ENCODE results near the gene RAB11FIP4.

DNA sequence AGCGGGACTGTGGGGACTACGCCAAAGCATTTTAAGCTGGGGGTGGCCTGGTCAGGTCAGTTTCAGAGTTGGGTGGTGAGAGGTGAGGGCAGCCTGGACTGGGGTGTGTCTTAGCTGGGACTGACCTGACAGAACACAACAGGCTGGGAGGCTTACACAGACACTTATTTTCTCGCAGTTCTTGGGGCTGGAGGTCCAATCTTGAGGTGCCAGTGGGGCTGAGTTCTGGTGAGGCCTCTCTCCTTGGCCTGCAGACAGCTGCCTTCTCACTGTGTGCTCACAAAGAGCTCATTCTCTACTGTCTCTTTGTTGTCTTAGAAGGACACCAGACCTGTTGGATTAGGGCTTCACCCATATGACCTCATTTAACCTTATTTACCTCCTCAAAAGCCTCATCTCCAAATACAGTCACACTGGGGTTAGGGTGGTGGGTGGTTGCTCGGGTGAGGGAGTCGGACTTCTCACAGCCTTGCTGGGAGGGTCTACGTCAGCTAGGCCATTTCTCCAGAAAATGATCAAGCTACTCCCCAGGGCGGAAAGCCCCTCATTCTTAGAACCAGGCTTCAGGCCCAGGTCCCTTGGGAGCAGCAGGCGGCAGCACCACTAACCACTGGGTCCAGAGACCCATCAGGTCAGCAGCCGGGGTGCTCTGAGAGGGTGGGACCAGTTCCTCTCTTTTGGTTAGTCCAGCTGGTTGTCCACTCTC lies 149.3 kb downstream of the RAB11FIP4 start:
- TF ChIP-seq, protein P1, sequence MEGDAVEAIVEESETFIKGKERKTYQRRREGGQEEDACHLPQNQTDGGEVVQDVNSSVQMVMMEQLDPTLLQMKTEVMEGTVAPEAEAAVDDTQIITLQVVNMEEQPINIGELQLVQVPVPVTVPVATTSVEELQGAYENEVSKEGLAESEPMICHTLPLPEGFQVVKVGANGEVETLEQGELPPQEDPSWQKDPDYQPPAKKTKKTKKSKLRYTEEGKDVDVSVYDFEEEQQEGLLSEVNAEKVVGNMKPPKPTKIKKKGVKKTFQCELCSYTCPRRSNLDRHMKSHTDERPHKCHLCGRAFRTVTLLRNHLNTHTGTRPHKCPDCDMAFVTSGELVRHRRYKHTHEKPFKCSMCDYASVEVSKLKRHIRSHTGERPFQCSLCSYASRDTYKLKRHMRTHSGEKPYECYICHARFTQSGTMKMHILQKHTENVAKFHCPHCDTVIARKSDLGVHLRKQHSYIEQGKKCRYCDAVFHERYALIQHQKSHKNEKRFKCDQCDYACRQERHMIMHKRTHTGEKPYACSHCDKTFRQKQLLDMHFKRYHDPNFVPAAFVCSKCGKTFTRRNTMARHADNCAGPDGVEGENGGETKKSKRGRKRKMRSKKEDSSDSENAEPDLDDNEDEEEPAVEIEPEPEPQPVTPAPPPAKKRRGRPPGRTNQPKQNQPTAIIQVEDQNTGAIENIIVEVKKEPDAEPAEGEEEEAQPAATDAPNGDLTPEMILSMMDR (IDR thresholded peaks at IDR 0.05): no peak
- TF ChIP-seq POLR2AphosphoS5 (IDR thresholded peaks at IDR 0.05) (no peak), POLR2A (IDR thresholded peaks at IDR 0.05) (no peak)

Measured in transverse colon (tissue), 4 donors.